Parathyroid adenoma (tissue), 2 donors: Measurements from ENCODE around the gene SLC39A13.

Experiments used
- H2AFZ ChIP-seq: fragments of 300-600 bp; sonication (generic); one replicate; pipeline ENCODE4 v1.7.0; 2017; ENCODE audit warnings: antibody characterized with exemption, mild to moderate bottlenecking
- H3K27ac ChIP-seq: fragments of 300-600 bp; sonication (generic); one replicate; pipeline ENCODE4 v1.7.0; 2017
- H3K27me3 ChIP-seq: fragments of 300-600 bp; sonication (generic); one replicate; pipeline ENCODE4 v1.7.0; 2017; ENCODE audit warnings: low read length; ENCODE audit not compliant: control insufficient read depth, insufficient read depth
- H3K36me3 ChIP-seq: fragments of 300-600 bp; sonication (generic); one replicate; pipeline ENCODE4 v1.7.0; 2017; ENCODE audit warnings: low read length; ENCODE audit not compliant: control insufficient read depth, insufficient read depth
- H3K4me1 ChIP-seq: fragments of 300-600 bp; sonication (generic); one replicate; pipeline ENCODE4 v1.7.0; 2017; ENCODE audit warnings: control low read depth
- H3K4me2 ChIP-seq: fragments of 300-600 bp; sonication (generic); one replicate; pipeline ENCODE4 v1.7.0; 2017; ENCODE audit warnings: low read length
- H3K4me3 ChIP-seq: fragments of 300-600 bp; sonication (generic); one replicate; pipeline ENCODE4 v1.7.0; 2017; ENCODE audit warnings: low read depth, low read length
- H3K79me2 ChIP-seq: fragments of 300-600 bp; sonication (generic); one replicate; pipeline ENCODE4 v1.7.0; 2017; ENCODE audit warnings: control low read depth
- H3K9ac ChIP-seq: fragments of 300-600 bp; sonication (generic); one replicate; pipeline ENCODE4 v1.7.0; 2017; ENCODE audit warnings: mild to moderate bottlenecking
- H3K9me3 ChIP-seq: fragments of 300-600 bp; sonication (generic); one replicate; pipeline ENCODE4 v1.7.0; 2017; ENCODE audit warnings: low read length; ENCODE audit not compliant: control insufficient read depth
- CTCF ChIP-seq: fragments of 300-600 bp; sonication (generic); IDR thresholded peaks from one replicate; pipeline ENCODE4 v1.7.0; 2017; ENCODE audit warnings: antibody characterized with exemption, mild to moderate bottlenecking
- donor health status: primary hyperparathyroidism.

The SLC39A13 gene

GRCh38 chr11:47410370-47411264, 2.2 kb downstream of the SLC39A13 start:
- peaks cover 11% of the 10 kb centered on the region for H3K4me1 ChIP-seq
- no peak overlapping the region for H3K4me3 ChIP-seq
- H3K79me2 ChIP-seq = no peaks in the 10 kb centered on the region
- H3K9ac ChIP-seq = no peak overlapping the region
- no peak for TF ChIP-seq CTCF
- no peaks in the 10 kb centered on the region for H3K27me3 ChIP-seq
- H3K4me2 ChIP-seq = no peak overlapping the region
- no peak overlapping the region for H2AFZ ChIP-seq
- H3K9me3 ChIP-seq = no peaks in the 10 kb centered on the region
- H3K36me3 ChIP-seq = no peaks in the 10 kb centered on the region
- no peak overlapping the region for H3K27ac ChIP-seq

GRCh38 chr11:47411884-47412746, 3.7 kb downstream of the SLC39A13 start:
- Histone ChIP-seq H3K79me2 (no peaks in the 10 kb centered on the region), H3K27ac (no peak overlapping the region), H3K36me3 (no peaks in the 10 kb centered on the region)

GRCh38 chr11:47413351-47413750, 5.0 kb downstream of the SLC39A13 start:
- H3K27me3 ChIP-seq = no peaks in the 10 kb centered on the region
- H3K9me3 ChIP-seq = no peaks in the 10 kb centered on the region
- no peak for TF ChIP-seq CTCF
- H2AFZ ChIP-seq = no peak overlapping the region
- H3K4me2 ChIP-seq = no peak overlapping the region
- no peak overlapping the region for H3K27ac ChIP-seq
- H3K4me1 ChIP-seq = peaks cover 3% of the 10 kb centered on the region
- H3K9ac ChIP-seq = no peak overlapping the region
- no peaks in the 10 kb centered on the region for H3K36me3 ChIP-seq
- H3K79me2 ChIP-seq = no peaks in the 10 kb centered on the region
- H3K4me3 ChIP-seq = no peak overlapping the region

More at GRCh38 chr11:47411884-47412746, 3.7 kb downstream of the SLC39A13 start:
- H3K4me1 ChIP-seq = peaks cover 8% of the 10 kb centered on the region
- no peak overlapping the region for H3K4me2 ChIP-seq
- H2AFZ ChIP-seq = no peak overlapping the region
- H3K9me3 ChIP-seq = no peaks in the 10 kb centered on the region
- no peak overlapping the region for H3K9ac ChIP-seq
- H3K27me3 ChIP-seq = no peaks in the 10 kb centered on the region
- TF ChIP-seq CTCF = peak; percentile 49
- no peak overlapping the region for H3K4me3 ChIP-seq

- Histone ChIP-seq H2AFZ (no peak overlapping the region), H3K36me3 (no peaks in the 10 kb centered on the region), H3K27ac (no peak overlapping the region), H3K4me3 (no peak overlapping the region), H3K79me2 (no peaks in the 10 kb centered on the region), H3K9me3 (no peaks in the 10 kb centered on the region), H3K27me3 (no peaks in the 10 kb centered on the region), H3K4me1 (peaks cover 3% of the 10 kb centered on the region), H3K4me2 (no peak overlapping the region), H3K9ac (no peak overlapping the region)
- TF ChIP-seq CTCF = no peak
Measured at GRCh38 chr11:47413908-47414684, 5.7 kb downstream of the SLC39A13 start.
